H9 (cell line): ENCODE measurements around the gene CXCL1. TPM values are rescaled to one million over a fixed set of nuclear protein-coding genes. Genes with fewer than 3 reads are reported as not detected.

ENCODE experiments used
- DNase-seq: peaks from one replicate; pipeline ENCODE4 v3.0.0-alpha.2; 2017
- H2AFZ ChIP-seq: one replicate; pipeline ENCODE4 v1.6.1; 2013; ENCODE audit warnings: mild to moderate bottlenecking, low read length, control low read depth, moderate library complexity
- H2AK5ac ChIP-seq: 2 replicates; pipeline ENCODE4 v1.6.1; 2013; ENCODE audit warnings: low read length, control low read depth, mixed read lengths; ENCODE audit not compliant: insufficient read length
- H2BK120ac ChIP-seq: one replicate; pipeline ENCODE4 v1.6.1; 2013; ENCODE audit warnings: low read depth, mild to moderate bottlenecking, low read length, control low read depth, inconsistent platforms; ENCODE audit not compliant: poor library complexity, severe bottlenecking
- H2BK12ac ChIP-seq: 2 replicates; pipeline ENCODE4 v1.6.1; 2013; ENCODE audit warnings: low read length, control low read depth, mixed read lengths, low read depth; ENCODE audit not compliant: insufficient read length
- H2BK15ac ChIP-seq: 2 replicates; pipeline ENCODE4 v1.6.1; 2013; ENCODE audit warnings: low read depth, low read length, control low read depth
- H2BK20ac ChIP-seq: one replicate; pipeline ENCODE4 v1.6.1; 2013; ENCODE audit warnings: low read depth, mild to moderate bottlenecking, low read length, control low read depth, inconsistent platforms; ENCODE audit not compliant: poor library complexity, severe bottlenecking
- H2BK5ac ChIP-seq: 2 replicates; pipeline ENCODE4 v1.6.1; 2013; ENCODE audit warnings: low read length, control low read depth, mixed read lengths; ENCODE audit not compliant: insufficient read length
- H3K14ac ChIP-seq: 2 replicates; pipeline ENCODE4 v1.6.1; 2013; ENCODE audit warnings: low read length, control low read depth; ENCODE audit not compliant: insufficient read depth
- H3K18ac ChIP-seq: 2 replicates; pipeline ENCODE4 v1.6.1; 2013; ENCODE audit warnings: low read depth, mild to moderate bottlenecking, mixed read lengths, low read length, control low read depth; ENCODE audit not compliant: insufficient read length
- H3K23ac ChIP-seq: 2 replicates; pipeline ENCODE4 v1.6.1; 2013; ENCODE audit warnings: low read length, control low read depth, mixed read lengths, low read depth; ENCODE audit not compliant: insufficient read length
- H3K23me2 ChIP-seq: 2 replicates; pipeline ENCODE4 v1.6.1; 2013; ENCODE audit warnings: low read depth, mild to moderate bottlenecking, mixed read lengths, low read length, control low read depth; ENCODE audit not compliant: insufficient read length, poor library complexity, severe bottlenecking
- H3K27ac ChIP-seq: 2 replicates; pipeline ENCODE4 v1.5.1; 2013; ENCODE audit warnings: low read length, control low read depth, mixed read lengths, low read depth; ENCODE audit not compliant: insufficient read length
- H3K27me3 ChIP-seq: 2 replicates; pipeline ENCODE4 v1.6.1; 2013; ENCODE audit warnings: low read length, control low read depth, inconsistent platforms; ENCODE audit not compliant: insufficient read depth
- H3K4ac ChIP-seq: 2 replicates; pipeline ENCODE4 v1.6.1; 2013; ENCODE audit warnings: low read depth, mild to moderate bottlenecking, control low read depth, inconsistent platforms, low read length, moderate library complexity
- H3K4me1 ChIP-seq: 2 replicates; pipeline ENCODE4 v1.6.1; 2013; ENCODE audit warnings: low read length, control low read depth, inconsistent platforms; ENCODE audit not compliant: insufficient read depth
- H3K4me2 ChIP-seq: 2 replicates; pipeline ENCODE4 v1.6.1; 2013; ENCODE audit warnings: low read length, control low read depth, mixed read lengths; ENCODE audit not compliant: insufficient read length, insufficient read depth
- H3K56ac ChIP-seq: 2 replicates; pipeline ENCODE4 v1.6.1; 2013; ENCODE audit warnings: low read depth, mild to moderate bottlenecking, mixed read lengths, low read length, control low read depth; ENCODE audit not compliant: insufficient read length
- H3K79me1 ChIP-seq: 2 replicates; pipeline ENCODE4 v1.6.1; 2013; ENCODE audit warnings: low read depth, mild to moderate bottlenecking, moderate library complexity, low read length, control low read depth, inconsistent platforms; ENCODE audit not compliant: insufficient read depth, poor library complexity, severe bottlenecking
- H3K79me2 ChIP-seq: 2 replicates; pipeline ENCODE4 v1.6.1; 2013; ENCODE audit warnings: low read length, control low read depth, inconsistent platforms; ENCODE audit not compliant: insufficient read depth
- H3K9ac ChIP-seq: 2 replicates; pipeline ENCODE4 v1.6.1; 2013; ENCODE audit warnings: low read length, control low read depth, mixed read lengths; ENCODE audit not compliant: insufficient read length; ENCODE audit errors: extremely low read depth
- H3K9me3 ChIP-seq: one replicate; pipeline ENCODE4 v1.6.1; 2013; ENCODE audit warnings: low read depth, low read length, inconsistent platforms; ENCODE audit not compliant: control insufficient read depth
- H3T11ph ChIP-seq: one replicate; pipeline ENCODE4 v1.6.1; 2013; ENCODE audit warnings: mild to moderate bottlenecking, low read length, control low read depth, inconsistent platforms
- H4K20me1 ChIP-seq: one replicate; pipeline ENCODE4 v1.6.1; 2013; ENCODE audit not compliant: control insufficient read depth, insufficient read length, insufficient read depth
- H4K5ac ChIP-seq: 2 replicates; pipeline ENCODE4 v1.6.1; 2013; ENCODE audit warnings: low read depth, mild to moderate bottlenecking, mixed read lengths, low read length, control low read depth; ENCODE audit not compliant: insufficient read length
- H4K8ac ChIP-seq: replicated peaks from 2 replicates; pipeline ENCODE4 v1.6.1; 2013; ENCODE audit warnings: low read length, control low read depth, mixed read lengths, low read depth; ENCODE audit not compliant: insufficient read length
- H4K91ac ChIP-seq: 2 replicates; pipeline ENCODE4 v1.6.1; 2013; ENCODE audit warnings: low read depth, mild to moderate bottlenecking, moderate library complexity, mixed read lengths, low read length, control low read depth; ENCODE audit not compliant: insufficient read length
- H3K27ac Mint-ChIP-seq, 3 experiments: 2 replicates in 2 of 3; 3 replicates in 1 of 3; pipeline ENCODE4 v1.8.0; 2020 to 2021; ENCODE audit warnings: mixed read lengths in 3 of 3, mild to moderate bottlenecking in 1 of 3, moderate library complexity in 1 of 3
- H3K27me3 Mint-ChIP-seq: 2 replicates; pipeline ENCODE4 v1.8.0; 2021; ENCODE audit warnings: low read depth, mild to moderate bottlenecking, moderate library complexity, mixed read lengths
- H3K36me3 Mint-ChIP-seq, 3 experiments: 2 replicates in 2 of 3; 3 replicates in 1 of 3; pipeline ENCODE4 v1.8.0; 2020 to 2021; ENCODE audit warnings: low read depth in 3 of 3, mixed read lengths in 3 of 3; ENCODE audit not compliant: insufficient read depth in 1 of 3
- H3K4me1 Mint-ChIP-seq, 2 experiments: 2 replicates each; pipeline ENCODE4 v1.8.0; 2020; ENCODE audit warnings: mixed read lengths in 2 of 2
- H3K4me3 Mint-ChIP-seq, 2 experiments: 2 replicates in 1 of 2; 3 replicates in 1 of 2; pipeline ENCODE4 v1.8.0; 2020 to 2021; ENCODE audit warnings: mild to moderate bottlenecking in 2 of 2, mixed read lengths in 2 of 2, moderate library complexity in 1 of 2
- H3K9me3 Mint-ChIP-seq, 2 experiments: 2 replicates in 1 of 2; 3 replicates in 1 of 2; pipeline ENCODE4 v1.8.0; 2020; ENCODE audit warnings: mild to moderate bottlenecking in 2 of 2, mixed read lengths in 2 of 2, moderate library complexity in 1 of 2
- WGBS: extraction: QIAGEN DNeasy Blood & Tissue Kit; methylation state at CpG from one replicate; pipeline ENCODE4 v1.1.7; 2013; ENCODE audit warnings: missing lambda C conversion rate, low lambda C conversion rate, mixed read lengths; ENCODE audit not compliant: insufficient read length; ENCODE audit errors: extremely low coverage; 5-methylcytosine and 5-hydroxymethylcytosine counted together
- total RNA-seq: library from RNA; stranded (reverse); gene quantifications from 2 replicates; pipeline ENCODE4 v1.2.1, GENCODE V29; 2021
- TF ChIP-seq, protein P1 (sequence below): fragments of 200-600 bp; sonication (generic); conservative IDR thresholded peaks from 3 replicates; pipeline ENCODE4 v1.8.0; 2021; ENCODE audit warnings: antibody characterized with exemption, mild to moderate bottlenecking

Gene CXCL1
- total RNA-seq, 1 experiment from 2014 or later, result 0.20 TPM

DNA sequence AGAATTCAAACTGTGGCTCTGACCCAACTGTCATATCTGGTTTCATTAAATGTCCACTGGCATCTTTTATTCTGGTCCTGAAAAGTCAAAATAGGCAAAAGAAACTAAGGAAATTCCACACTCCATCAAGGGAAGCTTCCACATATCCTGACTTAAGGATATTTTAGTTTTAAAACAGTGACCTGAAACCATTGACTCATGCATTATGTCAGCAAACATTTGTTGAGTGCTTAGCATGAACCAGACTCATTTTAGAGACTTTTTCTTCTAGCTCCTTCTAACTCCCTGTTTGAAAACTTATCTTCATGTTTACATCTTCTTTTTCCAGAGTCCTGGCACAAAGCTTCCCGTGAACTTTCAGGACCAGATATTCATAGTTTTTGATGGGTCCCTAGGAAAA is 6.9 kb upstream of the CXCL1 start:
- Histone ChIP-seq H3K14ac (no peak overlapping the region), H3K23ac (no peak overlapping the region), H4K8ac (no peak overlapping the region), H3K79me2 (no peaks in the 10 kb centered on the region), H3K9ac (no peak overlapping the region), H2BK20ac (no peak overlapping the region), H2BK15ac (no peak overlapping the region), H3K27me3 (no peaks in the 10 kb centered on the region), H3K56ac (no peak overlapping the region), H4K5ac (no peak overlapping the region), H3K4ac (no peak overlapping the region), H3K9me3 (no peaks in the 10 kb centered on the region), H2BK5ac (no peak overlapping the region), H3K23me2 (no peaks in the 10 kb centered on the region), H3T11ph (no peak overlapping the region), H2AFZ (no peak overlapping the region), H3K4me1 (no peaks in the 10 kb centered on the region), H3K27ac (no peak overlapping the region), H3K79me1 (no peaks in the 10 kb centered on the region), H2BK12ac (no peak overlapping the region), H4K91ac (no peak overlapping the region), H2BK120ac (no peak overlapping the region), H3K18ac (no peak overlapping the region), H3K4me2 (no peak overlapping the region), H2AK5ac (no peak overlapping the region), H4K20me1 (no peaks in the 10 kb centered on the region)
- no peak overlapping the region for H3K27ac Mint-ChIP-seq
- no peak for DNase-seq
- TF ChIP-seq, protein P1, sequence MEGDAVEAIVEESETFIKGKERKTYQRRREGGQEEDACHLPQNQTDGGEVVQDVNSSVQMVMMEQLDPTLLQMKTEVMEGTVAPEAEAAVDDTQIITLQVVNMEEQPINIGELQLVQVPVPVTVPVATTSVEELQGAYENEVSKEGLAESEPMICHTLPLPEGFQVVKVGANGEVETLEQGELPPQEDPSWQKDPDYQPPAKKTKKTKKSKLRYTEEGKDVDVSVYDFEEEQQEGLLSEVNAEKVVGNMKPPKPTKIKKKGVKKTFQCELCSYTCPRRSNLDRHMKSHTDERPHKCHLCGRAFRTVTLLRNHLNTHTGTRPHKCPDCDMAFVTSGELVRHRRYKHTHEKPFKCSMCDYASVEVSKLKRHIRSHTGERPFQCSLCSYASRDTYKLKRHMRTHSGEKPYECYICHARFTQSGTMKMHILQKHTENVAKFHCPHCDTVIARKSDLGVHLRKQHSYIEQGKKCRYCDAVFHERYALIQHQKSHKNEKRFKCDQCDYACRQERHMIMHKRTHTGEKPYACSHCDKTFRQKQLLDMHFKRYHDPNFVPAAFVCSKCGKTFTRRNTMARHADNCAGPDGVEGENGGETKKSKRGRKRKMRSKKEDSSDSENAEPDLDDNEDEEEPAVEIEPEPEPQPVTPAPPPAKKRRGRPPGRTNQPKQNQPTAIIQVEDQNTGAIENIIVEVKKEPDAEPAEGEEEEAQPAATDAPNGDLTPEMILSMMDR, result no peak
- WGBS, result no CpG with 5 or more reads among the region's 1 CpG
- H3K9me3 Mint-ChIP-seq, result no peaks in the 10 kb centered on the region; a peak in 1 of 5 replicates
- peaks cover 0 to 3% of the 10 kb centered on the region in 2 experiments; a peak in 1 of 4 replicates for H3K4me1 Mint-ChIP-seq
- H3K36me3 Mint-ChIP-seq, result no peaks in the 10 kb centered on the region
- no peak overlapping the region for H3K4me3 Mint-ChIP-seq
- no peaks in the 10 kb centered on the region; the same call in 1 of the 2 replicates for H3K27me3 Mint-ChIP-seq
